PC-3 (cell line): ENCODE data around the gene KAZN.

Experiments
- CTCF ChIP-seq: fragments of 300-600 bp; sonication (generic); conservative IDR thresholded peaks from 2 replicates; pipeline ENCODE4 v1.5.1; 2017; ENCODE audit warnings: antibody characterized with exemption, low read depth, mild to moderate bottlenecking, low read length
- EZH2 ChIP-seq: fragments of 300-600 bp; sonication (generic); IDR thresholded peaks from one replicate; pipeline ENCODE4 v1.6.1; 2017; ENCODE audit warnings: antibody characterized with exemption, mild to moderate bottlenecking, low read length; ENCODE audit not compliant: unreplicated experiment
- EZH2phosphoT487 ChIP-seq: fragments of 300-600 bp; sonication (generic); IDR thresholded peaks from 2 replicates; pipeline ENCODE4 v1.6.1; 2018; ENCODE audit warnings: mild to moderate bottlenecking, antibody characterized with exemption, low read length, borderline replicate concordance

- no peak for TF ChIP-seq EZH2phosphoT487
- TF ChIP-seq CTCF: peak; percentile 33; the same call in 1 of the 2 replicates
- no peak for TF ChIP-seq EZH2
These were observed 189.1 kb downstream of the KAZN start for GRCh38 chr1:14787604-14788003.
